Measurements from ENCODE around the gene SHMT2.
A peak's percentile ranks its signal among the peaks of the same experiment; 100 is the strongest.
"Not testable (repeated sequence)": the region's sequence is repeated elsewhere in the genome, so short reads cannot be mapped to it uniquely, and the experiment has no call there.

SHMT2 gene

DNA sequence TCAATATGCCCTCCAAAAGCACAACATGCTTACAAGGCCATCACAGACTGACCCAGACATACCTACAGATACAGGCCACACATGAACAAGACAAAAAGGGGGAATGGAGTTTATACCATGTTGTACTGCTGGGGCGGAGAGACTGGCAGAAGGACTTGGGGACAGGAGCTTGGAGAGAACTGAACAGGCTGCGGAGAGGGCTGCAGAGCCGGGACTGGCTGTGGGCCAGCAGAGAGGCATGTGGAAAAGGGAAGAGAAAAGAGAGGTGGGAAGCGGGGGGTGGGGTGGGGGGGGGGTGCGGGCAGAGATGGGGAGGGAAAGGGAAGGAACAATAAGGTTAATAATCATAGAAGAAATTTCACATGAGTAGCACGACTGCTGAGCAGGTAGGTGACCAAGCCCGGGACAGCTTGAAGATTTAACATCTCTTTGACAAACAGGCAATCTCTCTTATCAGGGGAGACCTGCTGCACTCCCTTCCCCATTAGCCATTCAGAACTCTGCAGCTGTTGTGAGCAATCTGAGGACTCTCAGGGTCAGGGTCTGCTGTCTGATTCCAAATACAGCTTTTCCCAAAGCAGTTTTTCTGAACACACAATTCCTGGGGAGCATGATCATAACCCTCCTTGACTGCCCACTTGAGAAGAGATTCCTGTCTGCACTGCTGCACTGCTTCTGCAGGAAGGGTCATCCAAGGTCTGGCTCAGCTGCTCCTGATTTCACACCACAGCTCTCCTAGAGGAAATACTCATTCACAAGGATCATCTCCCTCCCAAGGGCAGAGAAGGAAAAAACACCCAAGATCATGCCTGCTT, 43.0 kb downstream of the SHMT2 start:
- DNase-seq, result no peak

DNA sequence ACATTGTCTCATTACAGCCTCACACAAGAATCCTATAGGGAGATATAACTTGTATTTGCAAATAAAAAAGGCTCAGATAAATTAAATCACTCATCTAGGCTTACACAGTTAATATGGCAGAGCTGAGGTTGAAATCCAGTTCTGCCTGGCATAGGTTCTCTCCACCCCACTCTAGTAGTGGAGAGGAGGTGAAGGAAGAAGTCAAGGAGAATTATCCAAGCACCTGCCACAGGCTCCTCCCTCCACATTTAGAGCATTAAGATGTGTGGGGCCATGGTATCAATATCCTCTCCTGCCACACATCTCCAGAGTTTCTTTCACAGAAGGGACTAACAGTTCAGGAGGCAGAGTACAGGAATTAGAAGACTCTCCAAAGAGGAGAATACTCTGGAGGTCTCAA, 44.0 kb downstream of the SHMT2 start:
- no peak for DNase-seq

DNA sequence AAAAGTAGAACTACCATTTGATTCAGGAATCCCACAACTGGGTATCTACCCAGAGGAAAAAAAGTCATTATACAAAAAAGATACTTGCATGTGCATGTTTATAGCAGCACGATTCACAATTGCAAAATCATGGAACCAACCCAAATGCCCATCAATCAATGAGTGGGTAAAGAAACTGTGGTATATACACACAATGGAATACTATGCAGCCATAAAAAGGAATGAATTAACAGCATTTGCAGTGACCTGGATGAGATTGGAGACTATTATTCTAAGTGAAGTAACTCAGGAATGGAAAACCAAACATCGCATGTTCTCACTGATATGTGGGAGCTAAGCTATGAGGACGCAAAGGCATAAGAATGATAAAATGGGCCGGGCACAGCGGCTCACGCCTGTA, 46.7 kb downstream of the SHMT2 start:
- not testable (repeated sequence) for DNase-seq

DNA sequence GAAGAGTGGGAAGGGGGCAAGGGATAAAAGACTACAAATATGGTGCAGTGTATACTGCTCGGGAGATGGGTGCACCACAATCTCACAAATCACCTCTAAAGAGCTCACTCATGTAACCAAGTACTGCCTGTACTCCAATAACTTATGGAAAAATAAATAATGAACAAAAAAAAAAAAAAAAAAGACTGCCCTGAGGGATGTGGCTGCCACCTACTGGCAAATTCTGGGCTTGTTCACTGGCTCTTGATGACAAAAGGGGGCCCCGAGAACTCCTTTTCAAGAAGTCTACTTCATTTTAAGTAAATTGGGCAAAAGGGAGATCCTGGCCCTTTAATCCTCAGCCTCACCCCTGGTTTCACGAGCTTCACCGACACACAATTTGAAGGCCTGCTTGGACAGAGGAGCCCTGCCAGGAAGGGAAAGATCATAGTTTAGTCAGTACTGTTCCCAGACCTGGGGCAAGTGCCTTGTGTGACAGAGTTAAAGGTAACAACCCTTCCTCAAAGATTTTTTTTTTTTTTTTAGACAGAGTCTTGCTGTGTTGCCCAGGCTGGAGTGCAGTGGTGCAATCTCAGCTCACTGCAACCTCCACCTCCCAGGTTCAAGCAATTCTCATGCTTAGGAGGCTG, 47.5 kb downstream of the SHMT2 start:
- DNase-seq, result peak; percentile 3

DNA sequence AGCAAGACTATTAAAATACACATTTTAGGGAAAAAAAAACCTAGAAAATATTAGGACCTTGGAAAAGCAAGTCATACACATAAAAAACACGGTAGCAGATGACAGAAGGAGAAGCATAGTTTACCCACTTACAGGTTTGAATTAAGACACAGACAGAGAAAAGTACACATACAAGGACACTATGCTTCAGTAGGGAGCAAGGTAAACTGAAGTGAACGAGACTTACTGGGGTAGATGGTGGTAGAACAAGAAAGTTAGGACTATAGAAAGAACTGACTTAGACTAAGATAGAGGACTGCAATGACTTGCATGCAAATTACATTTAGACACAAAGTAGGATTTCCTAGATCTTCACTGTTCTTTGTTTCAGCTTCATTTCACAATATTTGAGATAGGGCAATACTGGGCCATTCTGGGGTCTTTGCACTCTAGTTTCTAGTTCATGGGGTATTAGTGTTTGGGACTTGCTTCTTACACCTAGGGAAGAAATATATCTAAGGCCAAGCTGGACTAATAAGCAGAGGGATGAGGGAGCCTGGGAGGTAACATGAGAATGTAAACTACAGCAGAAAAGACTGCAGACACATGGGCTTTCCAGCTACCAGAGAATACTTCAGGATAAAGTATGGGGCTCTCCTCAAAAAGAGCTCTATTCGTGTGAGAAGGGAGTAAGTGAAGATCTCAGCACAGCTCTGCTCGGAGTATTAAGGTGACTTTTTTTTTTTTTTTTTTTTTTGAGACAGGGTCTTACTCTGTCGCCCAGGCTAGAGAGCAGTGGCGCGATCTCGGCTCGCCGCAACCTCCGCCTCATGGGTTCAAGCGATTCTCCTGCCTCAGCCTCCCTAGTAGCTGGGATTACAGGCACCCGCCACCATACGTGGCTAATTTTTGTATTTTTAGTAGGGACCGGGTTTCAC, 49.2 kb downstream of the SHMT2 start:
- DNase-seq, result no peak

DNA sequence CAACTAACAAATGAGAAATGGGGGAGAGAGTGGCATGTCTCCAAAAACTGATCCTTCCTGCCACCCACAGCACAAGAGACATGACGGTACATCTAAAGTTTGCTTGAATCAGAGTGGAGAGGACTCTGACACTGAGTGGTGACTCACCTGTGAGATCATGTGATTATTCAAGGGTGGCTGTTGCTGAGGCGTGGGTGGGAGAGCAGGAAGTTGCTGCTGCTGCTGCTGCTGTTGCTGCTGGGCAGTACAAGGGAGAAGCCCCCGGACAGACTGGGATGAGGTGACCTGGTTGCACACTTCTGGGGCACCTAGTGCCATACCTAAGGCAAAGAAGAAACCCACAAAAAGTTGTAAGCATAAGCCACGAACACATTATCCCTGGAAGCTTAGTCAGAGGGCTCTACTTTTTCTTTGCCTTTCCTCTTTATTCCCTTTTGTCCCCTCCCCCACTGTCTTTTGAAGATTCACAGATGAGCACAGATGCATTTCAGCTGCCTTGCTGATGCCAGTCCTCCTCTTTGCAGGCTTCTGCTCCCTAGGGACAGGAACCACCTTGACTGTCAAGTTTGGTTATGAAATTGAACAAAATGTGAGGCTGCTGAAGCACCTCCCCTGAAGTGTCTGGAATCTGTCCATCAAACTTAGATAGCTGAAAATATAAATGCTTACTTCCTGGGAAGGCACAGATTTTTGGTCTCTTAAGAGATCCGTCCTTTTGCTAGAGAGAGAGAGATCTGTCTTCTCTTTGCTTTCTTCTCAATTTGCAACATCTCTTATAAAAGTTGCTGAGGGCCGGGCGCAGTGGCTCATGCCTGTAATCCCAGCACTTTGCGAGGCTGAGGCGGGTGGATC, 50.9 kb downstream of the SHMT2 start:
- peak; percentile 69 for DNase-seq

DNA sequence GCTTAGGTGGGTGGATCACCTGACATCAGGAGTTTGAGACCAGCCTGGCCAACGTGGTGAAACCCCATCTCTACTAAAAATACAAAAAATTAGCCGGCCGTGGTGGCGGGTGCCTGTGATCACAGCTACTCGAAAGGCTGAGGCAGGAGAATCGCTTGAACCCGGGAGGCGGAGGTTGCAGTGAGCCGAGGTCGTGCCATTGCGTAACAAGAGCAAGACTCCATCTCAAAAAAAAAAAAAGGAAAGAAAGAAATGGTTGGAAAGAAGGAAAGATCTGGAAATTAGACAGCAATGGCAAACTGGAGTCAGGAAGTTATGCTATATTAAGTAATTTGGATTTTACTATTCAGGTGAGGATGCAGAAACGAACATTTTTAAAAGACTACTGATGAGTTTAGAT, 52.6 kb downstream of the SHMT2 start:
- not testable (repeated sequence) for DNase-seq

Measured in CD4-positive, alpha-beta T cell treated with Interleukin-10 for 1 hour (primary cell).